ENCODE measurements around the gene P2RY2. TPM values are rescaled to one million over a fixed set of nuclear protein-coding genes. Genes with fewer than 3 reads are reported as not detected.

The P2RY2 gene
- polyA plus RNA-seq, 3 donors: 2.8 to 24.1 (median 12.7) TPM

GRCh38 chr11:73213196-73214143 is 4.6 kb upstream of the P2RY2 start:
- Histone ChIP-seq H3K4me1 (ENCODE audit: control insufficient read depth in 1 of 2, insufficient read depth in 2 of 2, low read length in 2 of 2) (peaks cover 57 to 67% of the 10 kb centered on the region in 2 donors), H3K4me3 (replicated peaks in 1 of 3; ENCODE audit: low read depth in 2 of 3, low read length in 3 of 3) (no peak overlapping the region), H2AFZ (ENCODE audit: insufficient read depth, low read depth, low read length, poor library complexity, severe bottlenecking) (no peak overlapping the region), H3K9me3 (replicated peaks in 1 of 2; ENCODE audit: control insufficient read depth in 1 of 2, insufficient read depth in 1 of 2, low read length in 2 of 2) (peaks cover 0 to 2% of the 10 kb centered on the region in 2 donors), H3K9ac (ENCODE audit: insufficient read depth, low read length, poor library complexity, severe bottlenecking) (no peak overlapping the region), H3K4me2 (replicated peaks; ENCODE audit: extremely low read depth, low read length, poor library complexity, severe bottlenecking) (no peak overlapping the region), H3K27ac (ENCODE audit: low read depth in 1 of 2, low read length in 2 of 2) (peak overlapping the region; percentile 79 to 82), H3K36me3 (replicated peaks in 1 of 2; ENCODE audit: control insufficient read depth in 1 of 2, insufficient read depth in 2 of 2, low read length in 2 of 2) (no peaks in the 10 kb centered on the region), H4K20me1 (ENCODE audit: insufficient read depth, low read length) (no peaks in the 10 kb centered on the region), H3K79me2 (ENCODE audit: insufficient read depth, low read length) (peaks cover 73% of the 10 kb centered on the region), H3K27me3 (ENCODE audit: control insufficient read depth in 2 of 2, insufficient read depth in 2 of 2, low read length in 2 of 2) (no peaks in the 10 kb centered on the region)
- WGBS (ENCODE audit: insufficient coverage): 90% methylated on average over 5 of the region's 8 CpGs
- H3K9me3 Mint-ChIP-seq: peaks cover 0 to 4% (median 2%) of the 10 kb centered on the region in 7 donors
- no peak for TF ChIP-seq CTCF (IDR thresholded peaks at IDR 0.05)
- no peak for DNase-seq
- H3K27ac Mint-ChIP-seq: peak overlapping the region in 6 of 7 donors; percentile 93 to 97 (median 96)
- H3K27me3 Mint-ChIP-seq (ENCODE audit: low read depth in 3 of 3): peaks cover 0 to 2% (median 0%) of the 10 kb centered on the region in 3 donors
- peaks cover 71% of the 10 kb centered on the region for H3K4me1 Mint-ChIP-seq
- intact Hi-C loops (cut with micrococcal nuclease): loop anchor here in 1 of 2 donors (1.0 kb wide), 1 partner anchor 8 kb away; no protein-coding TSS in a partner anchor
- H3K36me3 Mint-ChIP-seq: peaks cover 6 to 20% of the 10 kb centered on the region in 2 donors
- no peak overlapping the region for H3K4me3 Mint-ChIP-seq

GRCh38 chr11:73215191-73216134 is 2.6 kb upstream of the P2RY2 start:
- Mint-ChIP-seq H3K27ac (peak overlapping the region; percentile 93 to 97 (median 96)), H3K9me3 (no peaks in the 10 kb centered on the region), H3K36me3 (peaks cover 8 to 24% of the 10 kb centered on the region in 2 donors), H3K4me3 (peak overlapping the region in 1 of 2 donors; percentile 67), H3K27me3 (ENCODE audit: low read depth in 3 of 3) (peaks cover 0 to 2% (median 0%) of the 10 kb centered on the region in 3 donors), H3K4me1 (peaks cover 86% of the 10 kb centered on the region)
- H3K79me2 ChIP-seq (ENCODE audit: insufficient read depth, low read length): peaks cover 86% of the 10 kb centered on the region
- peak overlapping the region; percentile 87 for H3K4me2 ChIP-seq (replicated peaks; ENCODE audit: extremely low read depth, low read length, poor library complexity, severe bottlenecking)
- no peak for TF ChIP-seq CTCF (IDR thresholded peaks at IDR 0.05)
- no peaks in the 10 kb centered on the region for H3K9me3 ChIP-seq (replicated peaks in 1 of 2; ENCODE audit: control insufficient read depth in 1 of 2, insufficient read depth in 1 of 2, low read length in 2 of 2)
- peak overlapping the region in 1 of 3 experiments; percentile 85 for H3K4me3 ChIP-seq (replicated peaks in 1 of 3; ENCODE audit: low read depth in 2 of 3, low read length in 3 of 3)
- WGBS (ENCODE audit: insufficient coverage): 43% methylated on average over 3 of the region's 5 CpGs
- peak; percentile 50 to 70 (median 53) for DNase-seq
- H3K36me3 ChIP-seq (replicated peaks in 1 of 2; ENCODE audit: control insufficient read depth in 1 of 2, insufficient read depth in 2 of 2, low read length in 2 of 2): no peaks in the 10 kb centered on the region
- intact Hi-C loops (cut with micrococcal nuclease): loop anchor here in 1 of 2 donors (5.0 kb wide), 1 partner anchor 72 kb away; no protein-coding TSS in a partner anchor
- peak overlapping the region; percentile 79 to 82 for H3K27ac ChIP-seq (ENCODE audit: low read depth in 1 of 2, low read length in 2 of 2)
- H3K4me1 ChIP-seq (ENCODE audit: control insufficient read depth in 1 of 2, insufficient read depth in 2 of 2, low read length in 2 of 2): peaks cover 75 to 86% of the 10 kb centered on the region in 2 donors
- peaks cover 19% of the 10 kb centered on the region for H4K20me1 ChIP-seq (ENCODE audit: insufficient read depth, low read length)
- no peak overlapping the region for H2AFZ ChIP-seq (ENCODE audit: insufficient read depth, low read depth, low read length, poor library complexity, severe bottlenecking)
- H3K27me3 ChIP-seq (ENCODE audit: control insufficient read depth in 2 of 2, insufficient read depth in 2 of 2, low read length in 2 of 2): no peaks in the 10 kb centered on the region
- H3K9ac ChIP-seq (ENCODE audit: insufficient read depth, low read length, poor library complexity, severe bottlenecking): peak overlapping the region; percentile 80

All from CD14-positive monocyte (primary cell).